ENCODE data around the gene TFAP2C. TPM values are rescaled to one million over a fixed set of nuclear protein-coding genes. Genes with fewer than 3 reads are reported as not detected.

The TFAP2C gene
- total RNA-seq, 1 experiment from 2014 or later: 6.9 TPM

DNA sequence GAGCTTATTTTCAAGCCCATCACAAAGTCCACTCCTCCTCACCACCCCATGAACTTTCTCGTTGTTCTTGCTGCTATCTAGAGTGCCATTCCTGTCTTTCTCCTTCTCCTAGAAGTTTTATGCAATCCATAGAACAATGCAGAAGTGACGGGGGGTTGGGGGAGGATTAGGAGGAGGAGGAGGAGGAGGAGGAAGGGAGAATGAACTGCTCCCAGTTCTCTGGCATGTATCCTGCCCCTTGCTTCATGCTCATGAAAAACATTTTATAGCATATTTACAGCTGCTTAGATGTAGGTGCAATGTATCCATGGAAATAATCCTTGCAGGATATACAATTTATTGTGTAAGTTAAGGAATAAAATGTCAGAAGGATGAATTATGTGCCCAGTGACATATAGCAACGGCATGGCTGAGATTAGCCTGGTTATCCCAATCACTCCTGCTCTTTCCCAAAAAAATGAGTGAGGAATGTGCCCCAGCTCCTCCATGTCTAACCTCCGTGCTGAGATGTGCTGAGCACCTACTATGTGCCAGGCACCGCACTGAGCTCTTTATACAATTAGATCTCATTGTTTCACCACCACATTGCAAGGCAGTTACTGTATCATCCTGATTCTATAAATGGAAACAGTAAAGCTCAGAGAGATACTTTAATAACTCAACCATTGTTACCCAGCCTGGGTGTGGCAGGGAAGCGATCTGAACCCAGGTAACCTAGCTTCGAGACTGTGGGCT, 41.6 kb upstream of the TFAP2C start:
- Histone ChIP-seq H3K4me1 (ENCODE audit: control insufficient read depth in 1 of 2, insufficient read depth in 2 of 2, low read length in 2 of 2) (peaks cover 14 to 30% of the 10 kb centered on the region in 2 experiments), H3K27me3 (ENCODE audit: insufficient read depth, low read length) (no peaks in the 10 kb centered on the region), H3K4me2 (ENCODE audit: low read length) (peak overlapping the region; percentile 55), H3K9ac (ENCODE audit: low read length) (no peak overlapping the region), H3K79me2 (ENCODE audit: insufficient read depth, low read length) (no peaks in the 10 kb centered on the region), H3K9me3 (ENCODE audit: control insufficient read depth in 1 of 2, insufficient read depth in 1 of 2, low read depth in 1 of 2, low read length in 2 of 2) (no peaks in the 10 kb centered on the region), H3K4me3 (replicated peaks in 1 of 2; ENCODE audit: low read depth in 1 of 2, low read length in 2 of 2) (no peak overlapping the region), H3K9me2 (ENCODE audit: insufficient read depth) (no peaks in the 10 kb centered on the region), H2AFZ (ENCODE audit: low read depth, low read length, poor library complexity, severe bottlenecking) (no peak overlapping the region), H4K20me1 (ENCODE audit: insufficient read depth) (no peaks in the 10 kb centered on the region), H3K36me3 (ENCODE audit: control insufficient read depth in 1 of 2, insufficient read depth in 2 of 2, low read length in 2 of 2) (no peaks in the 10 kb centered on the region), H3K27ac (ENCODE audit: low read depth, low read length) (no peak overlapping the region)
- no peak for DNase-seq (ENCODE audit: low read depth, low spot score)
- BruUV-seq (replicated peaks): no TSS peak
- RAD21 ChIA-PET (ENCODE audit: low non-redundant PET in 1 of 2, low total read pairs in 2 of 2, uncharacterized antibody in 2 of 2, unreplicated experiment in 2 of 2): no interaction called here
- POLR2A ChIA-PET: no interaction called here
- ATAC-seq: no peak
- no peak for TF ChIP-seq FOSL1 (IDR thresholded peaks at IDR 0.05; ENCODE audit: low read depth)
- intact Hi-C loops (cut with micrococcal nuclease): no loop called here
- CTCF ChIA-PET: interaction anchor here (1.1 kb wide), 1 partner anchor 9 kb away, joined by 4 read pairs; no protein-coding TSS in a partner anchor

DNA sequence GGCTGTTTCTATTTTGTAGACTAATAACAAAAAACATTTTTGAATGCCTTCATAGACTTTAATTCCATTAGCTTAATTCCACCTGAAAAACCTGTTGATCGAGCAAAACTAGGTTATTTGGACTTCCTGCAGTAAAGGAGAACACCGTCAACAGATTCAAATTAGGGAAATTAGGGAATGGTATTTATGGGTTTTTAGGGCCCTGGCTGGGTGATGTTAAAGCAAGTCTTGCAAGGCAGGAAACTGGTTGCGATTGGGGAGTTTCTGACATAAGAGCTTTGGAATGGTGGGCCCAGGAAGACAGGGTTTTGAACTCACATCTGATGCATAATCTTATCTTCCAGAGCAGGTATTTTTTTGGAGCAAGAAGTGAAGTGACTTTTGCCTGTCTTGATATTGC, 40.1 kb upstream of the TFAP2C start:
- no peak overlapping the region for H3K9ac ChIP-seq (ENCODE audit: low read length)
- no peaks in the 10 kb centered on the region for H3K9me3 ChIP-seq (ENCODE audit: control insufficient read depth in 1 of 2, insufficient read depth in 1 of 2, low read depth in 1 of 2, low read length in 2 of 2)
- TF ChIP-seq, protein P1, sequence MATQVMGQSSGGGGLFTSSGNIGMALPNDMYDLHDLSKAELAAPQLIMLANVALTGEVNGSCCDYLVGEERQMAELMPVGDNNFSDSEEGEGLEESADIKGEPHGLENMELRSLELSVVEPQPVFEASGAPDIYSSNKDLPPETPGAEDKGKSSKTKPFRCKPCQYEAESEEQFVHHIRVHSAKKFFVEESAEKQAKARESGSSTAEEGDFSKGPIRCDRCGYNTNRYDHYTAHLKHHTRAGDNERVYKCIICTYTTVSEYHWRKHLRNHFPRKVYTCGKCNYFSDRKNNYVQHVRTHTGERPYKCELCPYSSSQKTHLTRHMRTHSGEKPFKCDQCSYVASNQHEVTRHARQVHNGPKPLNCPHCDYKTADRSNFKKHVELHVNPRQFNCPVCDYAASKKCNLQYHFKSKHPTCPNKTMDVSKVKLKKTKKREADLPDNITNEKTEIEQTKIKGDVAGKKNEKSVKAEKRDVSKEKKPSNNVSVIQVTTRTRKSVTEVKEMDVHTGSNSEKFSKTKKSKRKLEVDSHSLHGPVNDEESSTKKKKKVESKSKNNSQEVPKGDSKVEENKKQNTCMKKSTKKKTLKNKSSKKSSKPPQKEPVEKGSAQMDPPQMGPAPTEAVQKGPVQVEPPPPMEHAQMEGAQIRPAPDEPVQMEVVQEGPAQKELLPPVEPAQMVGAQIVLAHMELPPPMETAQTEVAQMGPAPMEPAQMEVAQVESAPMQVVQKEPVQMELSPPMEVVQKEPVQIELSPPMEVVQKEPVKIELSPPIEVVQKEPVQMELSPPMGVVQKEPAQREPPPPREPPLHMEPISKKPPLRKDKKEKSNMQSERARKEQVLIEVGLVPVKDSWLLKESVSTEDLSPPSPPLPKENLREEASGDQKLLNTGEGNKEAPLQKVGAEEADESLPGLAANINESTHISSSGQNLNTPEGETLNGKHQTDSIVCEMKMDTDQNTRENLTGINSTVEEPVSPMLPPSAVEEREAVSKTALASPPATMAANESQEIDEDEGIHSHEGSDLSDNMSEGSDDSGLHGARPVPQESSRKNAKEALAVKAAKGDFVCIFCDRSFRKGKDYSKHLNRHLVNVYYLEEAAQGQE (IDR thresholded peaks at IDR 0.05; ENCODE audit: low read depth): no peak
- TF ChIP-seq CBX3 (IDR thresholded peaks at IDR 0.05; ENCODE audit: low read depth): no peak
- no peak for TF ChIP-seq RAD21 (IDR thresholded peaks at IDR 0.05; ENCODE audit: low read depth)
- TF ChIP-seq SRF (IDR thresholded peaks at IDR 0.05; ENCODE audit: low read depth): no peak
- no peak for TF ChIP-seq SIN3A (IDR thresholded peaks at IDR 0.05; ENCODE audit: low read depth)
- no TSS peak for BruUV-seq (replicated peaks)
- no peaks in the 10 kb centered on the region for H3K36me3 ChIP-seq (ENCODE audit: control insufficient read depth in 1 of 2, insufficient read depth in 2 of 2, low read length in 2 of 2)
- no peak overlapping the region for H3K4me3 ChIP-seq (replicated peaks in 1 of 2; ENCODE audit: low read depth in 1 of 2, low read length in 2 of 2)
- H3K4me1 ChIP-seq (ENCODE audit: control insufficient read depth in 1 of 2, insufficient read depth in 2 of 2, low read length in 2 of 2): peaks cover 19 to 38% of the 10 kb centered on the region in 2 experiments
- H4K20me1 ChIP-seq (ENCODE audit: insufficient read depth): no peaks in the 10 kb centered on the region
- no peaks in the 10 kb centered on the region for H3K9me2 ChIP-seq (ENCODE audit: insufficient read depth)
- H3K27ac ChIP-seq (ENCODE audit: low read depth, low read length): no peak overlapping the region
- intact Hi-C loops (cut with micrococcal nuclease): no loop called here
- ChIA-PET RAD21 (ENCODE audit: low non-redundant PET in 1 of 2, low total read pairs in 2 of 2, uncharacterized antibody in 2 of 2, unreplicated experiment in 2 of 2) (no interaction called here), CTCF (interaction anchor here (1.1 kb wide), 1 partner anchor 11 kb away, joined by 4 read pairs; no protein-coding TSS in a partner anchor), POLR2A (no interaction called here)
- no peak overlapping the region for H2AFZ ChIP-seq (ENCODE audit: low read depth, low read length, poor library complexity, severe bottlenecking)
- no peaks in the 10 kb centered on the region for H3K79me2 ChIP-seq (ENCODE audit: insufficient read depth, low read length)
- no peak overlapping the region for H3K4me2 ChIP-seq (ENCODE audit: low read length)
- no peak for ATAC-seq
- no peak for DNase-seq (ENCODE audit: low read depth, low spot score)
- H3K27me3 ChIP-seq (ENCODE audit: insufficient read depth, low read length): no peaks in the 10 kb centered on the region
